Bronchial epithelial cell (primary cell): ENCODE data around the gene COL6A5. TPM values are rescaled to one million over a fixed set of nuclear protein-coding genes. Genes with fewer than 3 reads are reported as not detected.

ENCODE experiments used
- DNase-seq: peaks from one replicate; pipeline ENCODE4 v3.0.0-alpha.2; 2010; ENCODE audit warnings: low read depth
- FAIRE-seq: peaks from 2 replicates; lab custom pipeline; 2011; peaks lifted over from hg19 to GRCh38; lab: Jason Lieb, UNC
- H3K27me3 ChIP-seq: 2 replicates; pipeline ENCODE4 v1.5.1; 2011; ENCODE audit warnings: low read length; ENCODE audit not compliant: control insufficient read depth, insufficient read depth
- H3K36me3 ChIP-seq: 2 replicates; pipeline ENCODE4 v1.5.1; 2011; ENCODE audit warnings: low read length; ENCODE audit not compliant: control insufficient read depth, insufficient read depth
- H3K4me3 ChIP-seq: 2 replicates; pipeline ENCODE4 v1.5.1; 2011; ENCODE audit warnings: mild to moderate bottlenecking, low read depth, low read length, control low read depth
- total RNA-seq: library from RNA; depleted of rRNA; stranded (reverse); fragments of >200 nt; gene quantifications from 2 replicates; pipeline ENCODE4 v1.2.1, GENCODE V29; 2014
- TF ChIP-seq, protein P1 (sequence below): IDR thresholded peaks from 2 replicates; pipeline ENCODE4 v1.5.1; 2011; ENCODE audit warnings: mild to moderate bottlenecking, moderate library complexity, low read length, control low read depth, inconsistent platforms; ENCODE audit not compliant: insufficient read depth, severe bottlenecking

The COL6A5 gene
- total RNA-seq, 1 donor from 2014 or later: not detected

DNA sequence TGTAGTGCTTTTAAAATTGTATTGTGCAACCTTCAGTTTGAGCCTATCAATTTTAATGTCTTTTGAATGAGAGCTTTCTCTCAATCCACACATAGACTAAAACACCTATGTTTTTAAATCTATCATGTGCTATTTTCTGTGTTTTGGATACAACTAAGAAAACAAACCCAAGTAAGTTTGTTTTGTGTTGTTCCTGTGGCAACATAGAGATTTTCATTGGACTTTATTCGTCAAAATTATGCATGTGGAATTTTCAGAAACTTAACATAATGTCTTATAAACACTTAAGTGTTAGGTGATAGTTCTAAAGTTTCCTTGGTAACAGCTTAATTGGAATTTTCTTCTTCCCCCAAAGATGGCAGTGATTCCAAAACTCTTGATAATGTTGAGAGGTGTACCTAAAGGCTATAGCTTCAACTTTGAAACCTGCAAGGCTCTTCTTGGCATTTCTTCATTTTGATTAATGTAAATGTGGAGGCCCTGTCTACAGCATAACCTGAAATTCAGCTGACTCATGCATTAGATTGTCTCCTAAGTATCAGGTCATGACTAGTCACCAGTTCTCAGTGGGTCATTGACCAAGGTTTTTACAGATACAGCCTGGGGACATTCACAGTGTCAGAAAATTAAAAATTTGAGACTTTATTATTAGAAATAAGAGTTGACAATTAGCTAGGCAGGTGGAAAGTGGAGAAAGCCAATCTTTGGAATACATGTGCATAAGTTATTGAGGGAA lies 44.4 kb downstream of the COL6A5 start:
- TF ChIP-seq, protein P1, sequence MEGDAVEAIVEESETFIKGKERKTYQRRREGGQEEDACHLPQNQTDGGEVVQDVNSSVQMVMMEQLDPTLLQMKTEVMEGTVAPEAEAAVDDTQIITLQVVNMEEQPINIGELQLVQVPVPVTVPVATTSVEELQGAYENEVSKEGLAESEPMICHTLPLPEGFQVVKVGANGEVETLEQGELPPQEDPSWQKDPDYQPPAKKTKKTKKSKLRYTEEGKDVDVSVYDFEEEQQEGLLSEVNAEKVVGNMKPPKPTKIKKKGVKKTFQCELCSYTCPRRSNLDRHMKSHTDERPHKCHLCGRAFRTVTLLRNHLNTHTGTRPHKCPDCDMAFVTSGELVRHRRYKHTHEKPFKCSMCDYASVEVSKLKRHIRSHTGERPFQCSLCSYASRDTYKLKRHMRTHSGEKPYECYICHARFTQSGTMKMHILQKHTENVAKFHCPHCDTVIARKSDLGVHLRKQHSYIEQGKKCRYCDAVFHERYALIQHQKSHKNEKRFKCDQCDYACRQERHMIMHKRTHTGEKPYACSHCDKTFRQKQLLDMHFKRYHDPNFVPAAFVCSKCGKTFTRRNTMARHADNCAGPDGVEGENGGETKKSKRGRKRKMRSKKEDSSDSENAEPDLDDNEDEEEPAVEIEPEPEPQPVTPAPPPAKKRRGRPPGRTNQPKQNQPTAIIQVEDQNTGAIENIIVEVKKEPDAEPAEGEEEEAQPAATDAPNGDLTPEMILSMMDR: no peak
- FAIRE-seq (no peak), DNase-seq (peak; percentile 67)
- Histone ChIP-seq H3K27me3 (no peaks in the 10 kb centered on the region), H3K36me3 (no peaks in the 10 kb centered on the region), H3K4me3 (no peak overlapping the region)

DNA sequence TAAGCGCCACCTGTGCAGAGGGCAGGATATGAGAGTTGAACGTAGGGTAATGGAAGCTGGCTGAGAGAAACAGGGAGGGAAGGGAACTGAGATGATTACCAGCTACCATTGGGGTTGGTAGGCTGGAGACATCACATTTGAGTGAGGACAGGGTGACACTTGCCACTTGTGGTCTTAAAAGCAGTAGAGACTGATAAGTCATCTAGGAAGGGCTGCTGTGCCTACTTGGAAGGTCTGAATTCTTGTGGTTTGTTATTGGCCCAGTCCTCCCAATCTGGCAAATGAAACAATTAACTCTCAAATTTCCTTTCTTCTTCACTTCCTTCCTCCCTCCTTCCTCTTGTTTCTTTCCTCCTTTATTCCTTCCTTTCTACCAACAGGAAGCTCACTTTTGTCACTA lies 46.8 kb downstream of the COL6A5 start:
- TF ChIP-seq, protein P1: no peak
- Histone ChIP-seq H3K27me3 (no peaks in the 10 kb centered on the region), H3K4me3 (no peak overlapping the region), H3K36me3 (no peaks in the 10 kb centered on the region)
- DNase-seq: no peak
- FAIRE-seq: no peak

DNA sequence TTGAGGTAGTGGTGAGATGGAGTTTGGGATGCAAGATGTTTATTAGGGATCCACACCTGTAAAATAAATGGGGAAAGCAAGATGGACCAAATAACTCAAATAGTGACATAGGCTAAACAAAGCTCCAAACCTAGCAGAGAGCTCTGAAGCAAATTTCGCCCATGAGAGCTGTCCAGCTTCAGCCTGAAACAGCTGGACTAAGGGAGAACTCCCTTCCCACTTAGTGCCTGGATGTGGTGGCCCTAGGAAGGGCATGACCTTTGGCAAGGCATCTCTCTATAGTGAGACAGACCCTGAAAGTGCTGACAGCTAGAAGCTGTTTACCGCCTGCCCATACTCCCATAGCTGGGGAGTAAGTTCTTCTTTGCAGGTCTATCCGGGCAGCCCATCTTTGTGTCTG lies 48.1 kb downstream of the COL6A5 start:
- no peak for FAIRE-seq
- TF ChIP-seq, protein P1: no peak

GRCh38 chr3:130395331-130395730 lies 49.9 kb downstream of the COL6A5 start:
- TF ChIP-seq, protein P1: no peak
- no peak overlapping the region for H3K4me3 ChIP-seq
- DNase-seq: no peak
- FAIRE-seq: no peak
- H3K27me3 ChIP-seq: no peaks in the 10 kb centered on the region
- H3K36me3 ChIP-seq: no peaks in the 10 kb centered on the region

More for the DNA sequence above, 48.1 kb downstream of the COL6A5 start:
- Histone ChIP-seq H3K27me3 (no peaks in the 10 kb centered on the region), H3K36me3 (no peaks in the 10 kb centered on the region), H3K4me3 (no peak overlapping the region)
- DNase-seq: no peak

GRCh38 chr3:130395916-130396315 lies 50.4 kb downstream of the COL6A5 start:
- TF ChIP-seq, protein P1: no peak
- Histone ChIP-seq H3K36me3 (no peaks in the 10 kb centered on the region), H3K27me3 (no peaks in the 10 kb centered on the region), H3K4me3 (no peak overlapping the region)
- DNase-seq: peak; percentile 82
- no peak for FAIRE-seq
